ENCODE measurements around the gene SMIM3. TPM values are rescaled to one million over a fixed set of nuclear protein-coding genes. Genes with fewer than 3 reads are reported as not detected.
A peak's percentile ranks its signal among the peaks of the same experiment; 100 is the strongest.
"Not testable (repeated sequence)": the region's sequence is repeated elsewhere in the genome, so short reads cannot be mapped to it uniquely, and the experiment has no call there.

SMIM3 gene
- total RNA-seq, 1 donor from 2014 or later, result 8.2 TPM

GRCh38 chr5:150836064-150836463 is 57.5 kb downstream of the SMIM3 start:
- no peak overlapping the region for H3K4me3 Mint-ChIP-seq
- no peak for DNase-seq (ENCODE audit: extremely low spot score, unreplicated experiment)
- H3K27me3 Mint-ChIP-seq, result peaks cover 25% of the 10 kb centered on the region
- TF ChIP-seq, protein P1, sequence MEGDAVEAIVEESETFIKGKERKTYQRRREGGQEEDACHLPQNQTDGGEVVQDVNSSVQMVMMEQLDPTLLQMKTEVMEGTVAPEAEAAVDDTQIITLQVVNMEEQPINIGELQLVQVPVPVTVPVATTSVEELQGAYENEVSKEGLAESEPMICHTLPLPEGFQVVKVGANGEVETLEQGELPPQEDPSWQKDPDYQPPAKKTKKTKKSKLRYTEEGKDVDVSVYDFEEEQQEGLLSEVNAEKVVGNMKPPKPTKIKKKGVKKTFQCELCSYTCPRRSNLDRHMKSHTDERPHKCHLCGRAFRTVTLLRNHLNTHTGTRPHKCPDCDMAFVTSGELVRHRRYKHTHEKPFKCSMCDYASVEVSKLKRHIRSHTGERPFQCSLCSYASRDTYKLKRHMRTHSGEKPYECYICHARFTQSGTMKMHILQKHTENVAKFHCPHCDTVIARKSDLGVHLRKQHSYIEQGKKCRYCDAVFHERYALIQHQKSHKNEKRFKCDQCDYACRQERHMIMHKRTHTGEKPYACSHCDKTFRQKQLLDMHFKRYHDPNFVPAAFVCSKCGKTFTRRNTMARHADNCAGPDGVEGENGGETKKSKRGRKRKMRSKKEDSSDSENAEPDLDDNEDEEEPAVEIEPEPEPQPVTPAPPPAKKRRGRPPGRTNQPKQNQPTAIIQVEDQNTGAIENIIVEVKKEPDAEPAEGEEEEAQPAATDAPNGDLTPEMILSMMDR (conservative IDR thresholded peaks at IDR 0.05), result no peak
- no peak overlapping the region for H3K27ac Mint-ChIP-seq
- H3K4me1 Mint-ChIP-seq (ENCODE audit: unreplicated experiment), result no peaks in the 10 kb centered on the region
- H3K9me3 Mint-ChIP-seq, result peaks cover 2% of the 10 kb centered on the region
- no peaks in the 10 kb centered on the region for H3K36me3 Mint-ChIP-seq

DNA sequence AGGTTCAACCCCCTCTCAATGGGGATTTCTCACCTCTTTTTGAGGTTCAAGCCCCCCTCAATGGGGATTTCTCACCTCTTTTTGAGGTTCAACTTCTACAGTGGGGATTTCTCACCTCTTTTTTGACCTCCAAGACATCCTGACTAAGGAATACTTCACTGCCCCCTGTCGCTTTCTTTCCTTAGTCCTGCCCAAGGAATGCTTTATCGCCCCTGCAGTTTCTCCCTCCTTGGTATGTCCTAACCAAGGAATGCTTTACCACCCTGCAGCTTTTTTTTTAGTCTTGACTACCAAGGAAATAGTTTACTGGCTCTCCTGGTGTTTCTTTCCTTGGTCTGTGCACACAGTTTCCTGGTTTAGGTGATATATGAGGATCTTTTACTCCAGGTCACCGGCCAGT is 58.1 kb downstream of the SMIM3 start:
- TF ChIP-seq, protein P1 (conservative IDR thresholded peaks at IDR 0.05), result no peak
- no peaks in the 10 kb centered on the region for H3K9me3 Mint-ChIP-seq
- peaks cover 29% of the 10 kb centered on the region for H3K27me3 Mint-ChIP-seq
- no peak for DNase-seq (ENCODE audit: extremely low spot score, unreplicated experiment)
- no peaks in the 10 kb centered on the region for H3K4me1 Mint-ChIP-seq (ENCODE audit: unreplicated experiment)
- no peak overlapping the region for H3K27ac Mint-ChIP-seq
- no peaks in the 10 kb centered on the region for H3K36me3 Mint-ChIP-seq
- H3K4me3 Mint-ChIP-seq, result no peak overlapping the region

DNA sequence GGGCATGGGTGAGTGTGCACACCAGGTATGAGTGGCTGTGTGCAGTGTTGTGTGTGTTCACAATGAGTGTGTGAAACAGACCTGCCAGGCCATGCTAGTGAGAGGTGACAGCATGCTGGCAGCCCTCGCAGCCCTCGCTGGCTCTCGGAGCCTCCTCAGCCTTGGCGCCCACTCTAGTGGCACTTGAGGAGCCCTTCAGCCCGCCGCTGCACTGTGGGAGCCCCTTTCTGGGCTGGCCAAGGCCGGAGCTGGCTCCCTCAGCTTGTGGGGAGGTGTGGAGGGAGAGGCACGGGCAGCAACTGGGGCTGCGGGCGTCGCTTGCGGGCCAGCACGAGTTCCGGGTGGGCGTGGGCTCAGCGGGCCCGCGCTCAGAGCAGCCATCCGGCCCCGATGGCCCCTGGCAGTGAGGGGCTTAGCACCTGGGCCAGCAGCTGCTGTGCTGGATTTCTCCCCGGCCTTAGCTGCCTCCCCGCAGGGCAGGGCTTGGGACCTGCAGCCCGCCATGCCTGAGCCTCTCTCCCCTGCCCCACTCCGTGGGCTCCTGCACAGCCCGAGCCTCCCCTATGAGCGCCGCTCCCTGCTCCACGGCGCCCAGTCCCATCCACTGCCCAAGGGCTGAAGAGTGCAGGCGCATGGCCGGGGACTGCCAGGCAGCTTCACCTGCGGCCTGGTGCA is 66.8 kb downstream of the SMIM3 start:
- H3K9me3 Mint-ChIP-seq; DNase-seq (ENCODE audit: extremely low spot score, unreplicated experiment); H3K4me3 Mint-ChIP-seq; H3K27ac Mint-ChIP-seq; H3K4me1 Mint-ChIP-seq (ENCODE audit: unreplicated experiment); H3K36me3 Mint-ChIP-seq: not testable (repeated sequence)
- H3K27me3 Mint-ChIP-seq, result peaks cover 27% of the 10 kb centered on the region

DNA sequence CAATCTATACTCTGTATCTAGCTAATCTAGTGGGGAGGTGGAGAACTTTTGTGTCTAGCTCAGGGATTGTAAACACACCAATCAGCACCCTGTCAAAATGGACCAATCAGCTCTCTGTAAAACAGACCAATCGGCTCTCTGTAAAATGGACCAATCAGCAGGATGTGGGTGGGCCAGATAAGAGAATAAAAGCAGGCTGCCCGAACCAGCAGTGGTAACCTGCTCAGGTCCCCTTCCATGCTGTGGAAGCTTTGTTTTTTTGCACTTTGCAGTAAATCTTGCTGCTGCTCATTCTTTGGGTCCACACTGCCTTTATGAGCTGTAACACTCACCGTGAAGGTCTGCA is 67.7 kb downstream of the SMIM3 start, which contains the start of gene IRGM:
Gene IRGM (plus strand): TSS at position 214 of the 346 bp plus-strand sequence. CDS start 1,603 bp downstream, outside the sequence.
- DNase-seq (ENCODE audit: extremely low spot score, unreplicated experiment); H3K4me3 Mint-ChIP-seq; H3K9me3 Mint-ChIP-seq; H3K36me3 Mint-ChIP-seq; H3K4me1 Mint-ChIP-seq (ENCODE audit: unreplicated experiment): not testable (repeated sequence)
- H3K27me3 Mint-ChIP-seq, result peaks cover 22% of the 10 kb centered on the region
- H3K27ac Mint-ChIP-seq, result peak within 1 kb of the TSS; percentile 30

Other genes starting within 250 kb of the SMIM3 start
- gene SYNPO, start 138.1 kb upstream of the SMIM3 start, total RNA-seq (ENCODE audit: low replicate concordance), result 2.8 and 24.5 TPM in 2 replicates
- 0.17 and 6.1 TPM in 2 replicates for gene MYOZ3, start 117.5 kb upstream of the SMIM3 start, total RNA-seq (ENCODE audit: low replicate concordance)
- 49.2 and 65.8 TPM in 2 replicates for gene RBM22, start 77.7 kb upstream of the SMIM3 start, total RNA-seq (ENCODE audit: low replicate concordance)
- gene DCTN4, start 19.7 kb upstream of the SMIM3 start, total RNA-seq (ENCODE audit: low replicate concordance), result 41.8 and 63.9 TPM in 2 replicates
- gene IRGM, start 67.8 kb downstream of the SMIM3 start, total RNA-seq (ENCODE audit: low replicate concordance), result not detected in 2 replicates
- gene ZNF300, start 126.2 kb downstream of the SMIM3 start, total RNA-seq (ENCODE audit: low replicate concordance), result 11.9 and 15.0 TPM in 2 replicates
- gene GPX3, start 241.8 kb downstream of the SMIM3 start, total RNA-seq (ENCODE audit: low replicate concordance), result 18.4 and 19.7 TPM in 2 replicates